ENCODE data around the gene CCHCR1.

CCHCR1 gene

GRCh38 chr6:31143148-31143547 lies 14.5 kb downstream of the CCHCR1 start:
- Mint-ChIP-seq H3K4me3 (no peak overlapping the region), H3K27ac (no peak overlapping the region), H3K27me3 (ENCODE audit: low read depth, poor library complexity) (peaks cover 10% of the 10 kb centered on the region), H3K9me3 (no peaks in the 10 kb centered on the region), H3K4me1 (peaks cover 33% of the 10 kb centered on the region), H3K36me3 (ENCODE audit: low read depth) (peaks cover 21% of the 10 kb centered on the region)
- TF ChIP-seq CTCF (IDR thresholded peaks at IDR 0.05) = no peak
- DNase-seq = peak; percentile 53

GRCh38 chr6:31142361-31142761 lies 15.2 kb downstream of the CCHCR1 start:
- peak overlapping the region; percentile 54 for H3K4me3 Mint-ChIP-seq
- DNase-seq = peak; percentile 12
- no peak for TF ChIP-seq CTCF (IDR thresholded peaks at IDR 0.05)
- H3K4me1 Mint-ChIP-seq = peaks cover 39% of the 10 kb centered on the region
- peaks cover 10% of the 10 kb centered on the region for H3K27me3 Mint-ChIP-seq (ENCODE audit: low read depth, poor library complexity)
- peaks cover 21% of the 10 kb centered on the region for H3K36me3 Mint-ChIP-seq (ENCODE audit: low read depth)
- H3K9me3 Mint-ChIP-seq = no peaks in the 10 kb centered on the region
- peak overlapping the region; percentile 92 for H3K27ac Mint-ChIP-seq

GRCh38 chr6:31140643-31141042 lies 17.0 kb downstream of the CCHCR1 start:
- peaks cover 40% of the 10 kb centered on the region for H3K4me1 Mint-ChIP-seq
- H3K9me3 Mint-ChIP-seq = no peaks in the 10 kb centered on the region
- no peak overlapping the region for H3K27ac Mint-ChIP-seq

GRCh38 chr6:31139599-31139998 lies 18.0 kb downstream of the CCHCR1 start:
- Mint-ChIP-seq H3K9me3 (no peaks in the 10 kb centered on the region), H3K4me3 (no peak overlapping the region), H3K27me3 (ENCODE audit: low read depth, poor library complexity) (peaks cover 5% of the 10 kb centered on the region), H3K36me3 (ENCODE audit: low read depth) (peaks cover 4% of the 10 kb centered on the region), H3K27ac (no peak overlapping the region), H3K4me1 (peaks cover 40% of the 10 kb centered on the region)
- DNase-seq = no peak
- TF ChIP-seq CTCF (IDR thresholded peaks at IDR 0.05) = no peak

More at GRCh38 chr6:31140643-31141042, 17.0 kb downstream of the CCHCR1 start:
- no peak for DNase-seq
- no peak for TF ChIP-seq CTCF (IDR thresholded peaks at IDR 0.05)
- H3K36me3 Mint-ChIP-seq (ENCODE audit: low read depth) = peaks cover 13% of the 10 kb centered on the region
- H3K4me3 Mint-ChIP-seq = no peak overlapping the region
- peaks cover 7% of the 10 kb centered on the region for H3K27me3 Mint-ChIP-seq (ENCODE audit: low read depth, poor library complexity)

GRCh38 chr6:31138982-31139381 lies 18.6 kb downstream of the CCHCR1 start, which contains the start of gene PSORS1C2:
Gene PSORS1C2 (minus strand): TSS chr6:31139066. CDS start chr6:31139026, 40 bp downstream.
- peaks cover 5% of the 10 kb centered on the region for H3K27me3 Mint-ChIP-seq (ENCODE audit: low read depth, poor library complexity)
- no peak within 1 kb of the TSS for H3K27ac Mint-ChIP-seq
- no peak for TF ChIP-seq CTCF (IDR thresholded peaks at IDR 0.05)
- H3K4me1 Mint-ChIP-seq = peaks cover 40% of the 10 kb centered on the region
- no peak for DNase-seq
- no peaks in the 10 kb centered on the region for H3K36me3 Mint-ChIP-seq (ENCODE audit: low read depth)
- no peak within 1 kb of the TSS for H3K4me3 Mint-ChIP-seq
- no peaks in the 10 kb centered on the region for H3K9me3 Mint-ChIP-seq

- Mint-ChIP-seq H3K27ac (no peak overlapping the region), H3K4me1 (peaks cover 19% of the 10 kb centered on the region)
Measured at GRCh38 chr6:31135710-31136109, 21.9 kb downstream of the CCHCR1 start.

More at GRCh38 chr6:31135710-31136109, 21.9 kb downstream of the CCHCR1 start:
- Mint-ChIP-seq H3K36me3 (ENCODE audit: low read depth) (no peaks in the 10 kb centered on the region), H3K27me3 (ENCODE audit: low read depth, poor library complexity) (peaks cover 5% of the 10 kb centered on the region), H3K4me3 (no peak overlapping the region), H3K9me3 (no peaks in the 10 kb centered on the region)
- TF ChIP-seq CTCF (IDR thresholded peaks at IDR 0.05) = no peak
- no peak for DNase-seq
